Smooth muscle cell (in vitro differentiated cells): ENCODE measurements around the gene PAGR1. TPM values are rescaled to one million over a fixed set of nuclear protein-coding genes. Genes with fewer than 3 reads are reported as not detected.

ENCODE experiments used
- DNase-seq: peaks from one replicate; lab custom pipeline; 2025; ENCODE audit not compliant: unreplicated experiment; lab: John Stamatoyannopoulos, UW
- H2AFZ ChIP-seq: fragments of 200-600 bp; sonication (generic); 2 replicates; pipeline ENCODE4 v1.6.0; 2016; ENCODE audit warnings: antibody characterized with exemption, low read depth, mild to moderate bottlenecking
- H3F3A ChIP-seq: fragments of 200-600 bp; sonication (generic); 2 replicates; pipeline ENCODE4 v1.6.0; 2017; ENCODE audit warnings: antibody characterized with exemption, low read depth
- H3K27ac ChIP-seq: fragments of 200-600 bp; sonication (generic); 2 replicates; pipeline ENCODE4 v1.5.1; 2016; ENCODE audit warnings: low read depth, mild to moderate bottlenecking
- H3K27me3 ChIP-seq: fragments of 200-600 bp; sonication (generic); 2 replicates; pipeline ENCODE4 v1.6.1; 2016; ENCODE audit warnings: low read depth, mild to moderate bottlenecking
- H3K36me3 ChIP-seq: fragments of 200-600 bp; sonication (generic); 2 replicates; pipeline ENCODE4 v1.5.1; 2016; ENCODE audit warnings: low read depth
- H3K4me1 ChIP-seq: fragments of 200-600 bp; sonication (generic); 2 replicates; pipeline ENCODE4 v1.5.1; 2016; ENCODE audit warnings: low read depth
- H3K4me2 ChIP-seq: fragments of 200-600 bp; sonication (generic); 2 replicates; pipeline ENCODE4 v1.6.0; 2016; ENCODE audit warnings: mild to moderate bottlenecking
- H3K4me3 ChIP-seq: fragments of 200-600 bp; sonication (generic); 2 replicates; pipeline ENCODE4 v1.5.1; 2016; ENCODE audit warnings: mild to moderate bottlenecking
- H3K79me2 ChIP-seq: fragments of 200-600 bp; sonication (generic); 2 replicates; pipeline ENCODE4 v1.6.0; 2016; ENCODE audit warnings: low read depth, mild to moderate bottlenecking
- H3K9ac ChIP-seq: fragments of 200-600 bp; sonication (generic); 2 replicates; pipeline ENCODE4 v1.6.0; 2016; ENCODE audit warnings: low read depth
- H3K9me3 ChIP-seq: fragments of 200-600 bp; sonication (generic); replicated peaks from 2 replicates; pipeline ENCODE4 v1.5.1; 2016; ENCODE audit warnings: low read depth
- H4K20me1 ChIP-seq: fragments of 200-600 bp; sonication (generic); 2 replicates; pipeline ENCODE4 v1.6.0; 2016; ENCODE audit warnings: low read depth
- WGBS: methylation state at CpG from one replicate; pipeline ENCODE4 v1.1.7; 2016; ENCODE audit warnings: low lambda C conversion rate; 5-methylcytosine and 5-hydroxymethylcytosine counted together
- polyA plus RNA-seq: library from polyadenylated mRNA; unstranded; fragments of >200 nt; fragmentation: Nextera tagmentation; extraction: Ambion mirVana; gene quantifications from 2 replicates; pipeline ENCODE4 v1.2.1, GENCODE V29; 2016
- total RNA-seq: library from RNA; depleted of rRNA; stranded (reverse); fragments of >200 nt; gene quantifications from 2 replicates; pipeline ENCODE4 v1.2.3, GENCODE V29; 2014
- TF ChIP-seq, protein P1 (sequence below): fragments of 200-600 bp; sonication (generic); IDR thresholded peaks from 2 replicates; pipeline ENCODE4 v1.5.1; 2017; ENCODE audit warnings: borderline replicate concordance, mild to moderate bottlenecking, antibody characterized with exemption; ENCODE audit not compliant: insufficient read depth, poor library complexity, severe bottlenecking

The PAGR1 gene
- total and polyA plus RNA-seq, 2 experiments from 2014 or later, result 15.6 to 34.5 TPM

DNA sequence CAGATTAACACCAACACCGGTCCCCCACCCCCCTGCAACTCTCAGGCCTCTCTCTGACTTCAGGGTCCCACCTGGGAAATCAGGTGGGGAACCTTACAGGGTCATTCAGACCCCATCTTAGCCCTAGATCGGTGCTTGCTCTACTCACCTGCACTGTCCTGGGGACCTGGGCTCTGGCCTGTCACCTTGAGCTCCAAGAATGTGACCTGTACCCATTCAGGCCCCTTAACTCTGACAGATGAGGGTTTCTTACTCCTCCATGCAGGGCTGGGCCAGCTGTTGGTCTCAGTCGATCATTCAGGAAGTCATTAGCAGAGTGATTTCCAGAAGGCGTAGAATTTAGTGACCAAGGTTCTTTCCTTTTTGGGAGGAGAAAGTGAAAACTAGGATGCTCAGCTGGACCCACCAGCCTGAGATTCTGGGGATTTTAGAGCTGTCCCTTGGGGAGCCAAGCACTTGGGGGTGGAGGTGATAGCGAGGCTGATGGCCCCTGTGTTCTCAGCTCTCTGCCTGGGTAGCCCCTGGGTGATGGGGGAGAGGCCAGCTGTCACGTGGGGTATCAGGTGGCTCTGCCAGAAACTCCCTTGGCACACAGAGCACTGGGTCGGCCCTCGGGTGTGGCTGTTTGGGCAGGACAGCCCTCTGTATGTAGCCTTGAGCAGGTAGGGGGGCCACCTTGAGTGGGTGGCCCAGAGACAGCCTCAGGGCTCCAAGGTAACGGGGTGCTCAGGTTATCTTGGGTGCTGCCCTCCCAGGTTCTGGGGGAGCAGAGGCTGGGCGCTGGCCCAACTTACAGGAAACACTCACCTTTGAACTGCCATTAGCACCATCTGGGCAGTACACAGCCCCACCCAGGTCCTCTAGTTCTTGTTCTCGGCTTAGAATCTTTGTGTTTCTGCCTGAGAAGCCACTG is 5.0 kb downstream of the PAGR1 start:
- Histone ChIP-seq H4K20me1 (peaks cover 23% of the 10 kb centered on the region), H3K79me2 (peaks cover 55% of the 10 kb centered on the region), H3K4me2 (peak overlapping the region; percentile 93), H3K4me3 (peak overlapping the region; percentile 59), H3K36me3 (no peaks in the 10 kb centered on the region), H3K9me3 (no peaks in the 10 kb centered on the region), H3K27ac (peak overlapping the region; percentile 86), H3K4me1 (peaks cover 35% of the 10 kb centered on the region), H3K9ac (peak overlapping the region; percentile 41), H3K27me3 (no peaks in the 10 kb centered on the region), H2AFZ (no peak overlapping the region), H3F3A (peaks cover 28% of the 10 kb centered on the region)
- TF ChIP-seq, protein P1, sequence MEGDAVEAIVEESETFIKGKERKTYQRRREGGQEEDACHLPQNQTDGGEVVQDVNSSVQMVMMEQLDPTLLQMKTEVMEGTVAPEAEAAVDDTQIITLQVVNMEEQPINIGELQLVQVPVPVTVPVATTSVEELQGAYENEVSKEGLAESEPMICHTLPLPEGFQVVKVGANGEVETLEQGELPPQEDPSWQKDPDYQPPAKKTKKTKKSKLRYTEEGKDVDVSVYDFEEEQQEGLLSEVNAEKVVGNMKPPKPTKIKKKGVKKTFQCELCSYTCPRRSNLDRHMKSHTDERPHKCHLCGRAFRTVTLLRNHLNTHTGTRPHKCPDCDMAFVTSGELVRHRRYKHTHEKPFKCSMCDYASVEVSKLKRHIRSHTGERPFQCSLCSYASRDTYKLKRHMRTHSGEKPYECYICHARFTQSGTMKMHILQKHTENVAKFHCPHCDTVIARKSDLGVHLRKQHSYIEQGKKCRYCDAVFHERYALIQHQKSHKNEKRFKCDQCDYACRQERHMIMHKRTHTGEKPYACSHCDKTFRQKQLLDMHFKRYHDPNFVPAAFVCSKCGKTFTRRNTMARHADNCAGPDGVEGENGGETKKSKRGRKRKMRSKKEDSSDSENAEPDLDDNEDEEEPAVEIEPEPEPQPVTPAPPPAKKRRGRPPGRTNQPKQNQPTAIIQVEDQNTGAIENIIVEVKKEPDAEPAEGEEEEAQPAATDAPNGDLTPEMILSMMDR, result no peak
- whole genome bisulfite sequencing, result 78% methylated on average over 11 of the region's 11 CpGs
- DNase-seq, result no peak

DNA sequence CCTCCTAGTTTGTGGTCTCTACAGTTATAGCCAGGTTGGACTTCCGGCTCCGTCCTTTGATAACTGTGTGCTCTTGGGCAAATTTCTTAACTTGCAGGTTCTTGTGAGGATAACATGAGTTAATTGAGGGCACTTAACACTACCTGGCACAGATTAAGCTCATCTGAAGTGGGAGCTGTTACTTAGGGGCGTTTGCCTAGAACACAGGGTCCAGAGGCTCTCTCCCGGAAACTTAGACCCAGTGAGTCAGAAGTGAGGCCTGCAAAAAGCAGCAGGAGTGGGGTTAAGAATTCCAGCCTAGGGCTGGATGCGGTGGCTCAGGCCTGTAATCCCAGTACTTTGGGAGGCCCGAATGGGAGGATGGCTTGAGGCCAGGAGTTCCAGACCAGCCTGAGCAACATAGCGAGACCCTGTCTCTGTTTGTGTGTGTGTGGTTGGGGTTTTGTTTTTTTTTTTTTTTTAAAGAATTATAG is 5.7 kb downstream of the PAGR1 start:
- Histone ChIP-seq H3K4me3 (peak overlapping the region; percentile 59), H3K4me2 (peak overlapping the region; percentile 93), H3K27me3 (no peaks in the 10 kb centered on the region), H3F3A (peaks cover 28% of the 10 kb centered on the region), H2AFZ (no peak overlapping the region), H3K4me1 (peaks cover 35% of the 10 kb centered on the region), H3K9ac (peak overlapping the region; percentile 41), H4K20me1 (peaks cover 30% of the 10 kb centered on the region), H3K79me2 (peaks cover 61% of the 10 kb centered on the region), H3K36me3 (no peaks in the 10 kb centered on the region), H3K27ac (peak overlapping the region; percentile 86), H3K9me3 (no peaks in the 10 kb centered on the region)
- DNase-seq, result no peak
- TF ChIP-seq, protein P1, result no peak
- 26% methylated on average over 7 of the region's 7 CpGs for WGBS

DNA sequence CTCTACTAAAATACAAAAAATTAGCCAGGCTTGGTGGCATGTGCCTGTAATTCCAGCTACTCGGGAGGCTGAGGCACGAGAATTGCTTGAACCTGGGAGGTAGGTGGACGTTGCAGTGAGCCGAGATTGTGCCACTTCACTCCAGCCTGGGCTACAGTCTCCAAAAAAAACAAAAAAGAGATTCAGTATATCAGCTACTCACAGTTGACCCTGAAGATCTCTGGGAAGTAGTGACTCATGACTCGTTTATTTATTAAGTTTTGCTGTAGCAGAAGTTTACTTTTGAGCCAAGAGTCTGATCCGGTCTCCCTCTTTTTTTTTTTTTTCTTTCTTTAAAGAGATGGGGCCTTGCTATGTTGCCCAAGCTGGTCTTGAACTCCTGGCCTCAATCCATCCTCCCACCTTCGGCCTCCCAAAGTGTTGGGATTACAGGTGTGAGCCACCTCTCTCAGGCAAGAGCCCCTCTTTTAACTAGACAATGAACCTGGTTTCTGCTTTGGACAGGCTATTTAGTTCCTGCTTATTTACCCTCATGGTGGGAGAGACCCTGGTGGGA is 8.7 kb downstream of the PAGR1 start:
- H3K79me2 ChIP-seq, result peaks cover 56% of the 10 kb centered on the region
- H3K4me3 ChIP-seq, result no peak overlapping the region
- no peaks in the 10 kb centered on the region for H3K27me3 ChIP-seq
- no peak for DNase-seq
- peak overlapping the region; percentile 52 for H3K9ac ChIP-seq
- no peaks in the 10 kb centered on the region for H3K36me3 ChIP-seq
- H2AFZ ChIP-seq, result no peak overlapping the region
- peaks cover 26% of the 10 kb centered on the region for H3K4me1 ChIP-seq
- H3K27ac ChIP-seq, result peak overlapping the region; percentile 86
- H3F3A ChIP-seq, result peaks cover 21% of the 10 kb centered on the region
- TF ChIP-seq, protein P1, result no peak
- peak overlapping the region; percentile 71 for H3K4me2 ChIP-seq
- WGBS, result 26% methylated on average over 7 of the region's 7 CpGs
- H4K20me1 ChIP-seq, result peaks cover 59% of the 10 kb centered on the region
- no peaks in the 10 kb centered on the region for H3K9me3 ChIP-seq
